Neural crest cell (in vitro differentiated cells): ENCODE data around the gene TNNI2. TPM values are rescaled to one million over a fixed set of nuclear protein-coding genes. Genes with fewer than 3 reads are reported as not detected.

Experiments
- DNase-seq: peaks from one replicate; pipeline ENCODE4 v3.0.0; 2021; ENCODE audit warnings: low read depth, mixed read lengths, low spot score
- H3K27ac Mint-ChIP-seq: one replicate; pipeline ENCODE4 v1.8.0; 2021; ENCODE audit warnings: mild to moderate bottlenecking, mixed read lengths; ENCODE audit not compliant: unreplicated experiment
- H3K27me3 Mint-ChIP-seq: 2 replicates; pipeline ENCODE4 v1.8.0; 2021; ENCODE audit warnings: low read depth, mild to moderate bottlenecking, mixed read lengths
- H3K36me3 Mint-ChIP-seq: 2 replicates; pipeline ENCODE4 v1.8.0; 2021; ENCODE audit warnings: low read depth, mild to moderate bottlenecking, mixed read lengths
- H3K4me1 Mint-ChIP-seq: 2 replicates; pipeline ENCODE4 v1.8.0; 2021; ENCODE audit warnings: mixed read lengths
- H3K4me3 Mint-ChIP-seq: one replicate; pipeline ENCODE4 v1.8.0; 2021; ENCODE audit warnings: mild to moderate bottlenecking, mixed read lengths
- H3K9me3 Mint-ChIP-seq: 2 replicates; pipeline ENCODE4 v1.8.0; 2021; ENCODE audit warnings: mixed read lengths
- CTCF ChIP-seq: fragments of 200-600 bp; sonication (generic); conservative IDR thresholded peaks from 2 replicates; pipeline ENCODE4 v1.5.0; 2021; ENCODE audit warnings: antibody characterized with exemption, mild to moderate bottlenecking
- microRNA-seq: library from miRNA; unstranded; fragments of <30 nt; microRNA quantifications from one replicate; pipeline ENCODE4, GENCODE V29; 2020
- total RNA-seq: library from RNA; stranded (reverse); gene quantifications from 2 replicates; pipeline ENCODE4 v1.2.1, GENCODE V29; 2021

Gene TNNI2
- total RNA-seq, 1 donor from 2014 or later: not detected

GRCh38 chr11:1888347-1888753 is 49.6 kb downstream of the TNNI2 start:
- no peak for DNase-seq
- Mint-ChIP-seq H3K9me3 (no peaks in the 10 kb centered on the region), H3K27ac (peak overlapping the region; percentile 27), H3K36me3 (no peaks in the 10 kb centered on the region), H3K4me3 (no peak overlapping the region), H3K27me3 (no peaks in the 10 kb centered on the region), H3K4me1 (no peaks in the 10 kb centered on the region)
- TF ChIP-seq CTCF: no peak

- no peak for TF ChIP-seq CTCF
- DNase-seq: no peak
These were observed 50.0 kb downstream of the TNNI2 start for GRCh38 chr11:1888811-1889210.

GRCh38 chr11:1889224-1889930 is 50.6 kb downstream of the TNNI2 start:
- H3K9me3 Mint-ChIP-seq: peaks cover 3% of the 10 kb centered on the region
- no peak for TF ChIP-seq CTCF
- H3K4me3 Mint-ChIP-seq: no peak overlapping the region
- no peaks in the 10 kb centered on the region for H3K36me3 Mint-ChIP-seq
- H3K27ac Mint-ChIP-seq: no peak overlapping the region
- no peaks in the 10 kb centered on the region for H3K4me1 Mint-ChIP-seq
- no peaks in the 10 kb centered on the region for H3K27me3 Mint-ChIP-seq
- DNase-seq: no peak

More at GRCh38 chr11:1888811-1889210, 50.0 kb downstream of the TNNI2 start:
- Mint-ChIP-seq H3K27ac (peak overlapping the region; percentile 27), H3K4me1 (no peaks in the 10 kb centered on the region), H3K27me3 (no peaks in the 10 kb centered on the region), H3K4me3 (no peak overlapping the region), H3K36me3 (no peaks in the 10 kb centered on the region), H3K9me3 (peaks cover 3% of the 10 kb centered on the region)

- Mint-ChIP-seq H3K4me1 (no peaks in the 10 kb centered on the region), H3K9me3 (peaks cover 3% of the 10 kb centered on the region), H3K27ac (no peak overlapping the region), H3K27me3 (no peaks in the 10 kb centered on the region), H3K4me3 (no peak overlapping the region), H3K36me3 (no peaks in the 10 kb centered on the region)
- TF ChIP-seq CTCF: no peak
- no peak for DNase-seq
These were observed 51.4 kb downstream of the TNNI2 start for GRCh38 chr11:1889941-1890855.

Small RNA genes within 50 kb of the gene (microRNA-seq; reads per million reads assigned to microRNA genes)
- gene MIR4298: not detected
- gene MIR7847: not detected

Other genes starting within 250 kb of the TNNI2 start
- not detected in 2 replicates for gene KRTAP5-2, start 240.7 kb upstream of the TNNI2 start, total RNA-seq
- gene KRTAP5-3, start 230.5 kb upstream of the TNNI2 start, total RNA-seq: not detected in 2 replicates
- gene KRTAP5-4, start 216.8 kb upstream of the TNNI2 start, total RNA-seq: not detected in 2 replicates
- not detected in 2 replicates for gene KRTAP5-5, start 209.2 kb upstream of the TNNI2 start, total RNA-seq
- gene KRTAP5-6, start 141.8 kb upstream of the TNNI2 start, total RNA-seq: not detected in 2 replicates
- 0.66 TPM in 1 of 2 replicates, not detected in the other for gene IFITM10, start 88.4 kb upstream of the TNNI2 start, total RNA-seq
- gene CTSD, start 75.1 kb upstream of the TNNI2 start, total RNA-seq: 95.5 and 109 TPM in 2 replicates
- gene SYT8, start 4.0 kb upstream of the TNNI2 start, total RNA-seq: not detected in 2 replicates
- gene LSP1, start 14.1 kb downstream of the TNNI2 start, total RNA-seq: not detected in 2 replicates
- gene PRR33, start 52.9 kb downstream of the TNNI2 start, total RNA-seq: not detected in 2 replicates
- gene TNNT3, start 80.7 kb downstream of the TNNI2 start, total RNA-seq: not detected in 2 replicates
- 60.8 and 66.7 TPM in 2 replicates for gene MRPL23, start 108.4 kb downstream of the TNNI2 start, total RNA-seq
- 71.3 and 71.8 TPM in 2 replicates for gene H19, start 158.9 kb downstream of the TNNI2 start, total RNA-seq